HuH-7 (cell line): ENCODE data around the gene ANO4.
A peak's percentile ranks its signal among the peaks of the same experiment; 100 is the strongest.

ENCODE experiments used
- DNase-seq: peaks from one replicate; pipeline ENCODE4 v3.0.0; 2011; ENCODE audit warnings: low spot score

ANO4 gene

DNA sequence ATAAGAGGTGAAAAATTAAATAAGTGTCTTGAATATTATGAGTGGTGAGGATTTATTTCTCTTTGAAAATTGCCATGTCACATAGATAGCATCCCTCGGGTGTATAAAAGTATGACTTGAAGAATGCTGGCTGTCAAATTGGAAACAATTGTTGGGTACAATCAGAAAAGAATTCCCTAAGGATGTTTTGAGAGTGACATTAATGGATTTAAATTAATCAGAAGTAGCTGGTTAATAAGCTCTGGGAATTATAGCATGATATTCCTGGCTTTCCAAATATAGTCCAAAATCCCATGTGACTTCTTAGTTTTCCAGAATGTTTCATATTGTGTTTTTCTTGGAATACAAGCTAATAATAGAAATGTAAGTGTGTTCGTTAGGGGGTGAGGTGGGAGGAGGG is 196.5 kb downstream of the ANO4 start:
- DNase-seq: no peak

- DNase-seq: no peak
Observed at GRCh38 chr12:100992194-100992593, 197.6 kb downstream of the ANO4 start.

DNA sequence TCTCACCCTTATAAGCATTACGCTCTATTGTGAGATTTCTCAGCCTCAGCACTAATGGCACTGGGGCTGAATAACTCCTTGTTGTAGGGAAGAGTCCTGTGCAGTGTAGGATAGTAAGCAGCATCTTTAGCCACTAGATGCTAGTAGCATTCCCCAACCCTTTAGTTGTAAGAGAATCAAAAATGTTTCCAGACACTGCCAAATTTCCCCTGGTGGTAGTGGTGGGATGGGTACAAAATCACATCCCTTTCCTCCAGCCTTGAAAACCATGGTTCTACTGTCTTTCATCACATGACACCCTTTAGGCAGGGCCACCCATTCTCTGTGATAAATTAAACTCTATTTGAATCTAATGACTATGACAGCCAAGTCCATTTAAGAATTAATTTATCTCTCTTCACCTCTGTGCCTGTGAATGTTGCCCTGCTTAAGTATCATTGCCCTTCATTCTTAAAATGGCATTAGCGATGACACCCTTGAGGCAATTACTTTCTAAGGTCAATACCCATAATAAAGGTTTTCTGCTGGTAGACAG is 199.4 kb downstream of the ANO4 start:
- no peak for DNase-seq

GRCh38 chr12:100995201-100995600 is 200.6 kb downstream of the ANO4 start:
- no peak for DNase-seq

DNA sequence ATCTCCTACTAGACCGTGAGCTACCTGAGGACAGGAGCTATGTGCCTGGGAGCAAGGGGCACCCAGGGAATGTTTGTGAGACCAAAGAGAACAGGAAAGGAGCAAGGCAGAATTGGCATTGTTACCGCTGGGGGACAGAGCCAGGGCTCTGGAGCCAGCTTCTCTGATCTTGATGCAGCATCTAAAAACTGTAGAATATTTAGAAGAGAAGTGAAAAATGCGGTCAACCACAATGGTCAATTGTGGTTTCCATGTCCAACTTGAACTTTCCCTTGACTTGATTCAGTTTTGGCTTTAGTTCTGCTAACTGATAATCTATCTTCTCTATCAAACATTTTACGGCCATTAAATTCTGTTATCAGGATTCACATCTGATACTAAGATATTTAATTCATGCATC is 201.2 kb downstream of the ANO4 start:
- no peak for DNase-seq

DNA sequence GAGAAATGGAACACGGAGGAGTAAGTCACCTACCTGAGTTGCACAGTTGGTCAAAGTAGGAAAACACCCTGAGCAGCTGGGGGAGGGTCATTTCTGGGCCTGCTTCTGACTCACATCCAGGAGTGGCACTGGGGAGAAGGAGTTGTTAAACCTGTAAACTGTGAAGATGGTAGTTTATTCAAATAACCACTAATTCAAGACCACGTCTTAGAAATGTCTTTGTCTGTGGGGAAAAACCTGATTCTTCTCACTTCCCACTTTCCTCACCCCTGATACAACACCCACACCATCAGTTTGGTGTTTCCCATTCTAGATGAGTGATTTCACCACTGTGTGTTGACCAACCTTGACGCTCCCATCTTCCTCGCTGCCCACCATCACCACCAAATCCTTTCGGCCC is 207.1 kb downstream of the ANO4 start:
- DNase-seq: no peak

DNA sequence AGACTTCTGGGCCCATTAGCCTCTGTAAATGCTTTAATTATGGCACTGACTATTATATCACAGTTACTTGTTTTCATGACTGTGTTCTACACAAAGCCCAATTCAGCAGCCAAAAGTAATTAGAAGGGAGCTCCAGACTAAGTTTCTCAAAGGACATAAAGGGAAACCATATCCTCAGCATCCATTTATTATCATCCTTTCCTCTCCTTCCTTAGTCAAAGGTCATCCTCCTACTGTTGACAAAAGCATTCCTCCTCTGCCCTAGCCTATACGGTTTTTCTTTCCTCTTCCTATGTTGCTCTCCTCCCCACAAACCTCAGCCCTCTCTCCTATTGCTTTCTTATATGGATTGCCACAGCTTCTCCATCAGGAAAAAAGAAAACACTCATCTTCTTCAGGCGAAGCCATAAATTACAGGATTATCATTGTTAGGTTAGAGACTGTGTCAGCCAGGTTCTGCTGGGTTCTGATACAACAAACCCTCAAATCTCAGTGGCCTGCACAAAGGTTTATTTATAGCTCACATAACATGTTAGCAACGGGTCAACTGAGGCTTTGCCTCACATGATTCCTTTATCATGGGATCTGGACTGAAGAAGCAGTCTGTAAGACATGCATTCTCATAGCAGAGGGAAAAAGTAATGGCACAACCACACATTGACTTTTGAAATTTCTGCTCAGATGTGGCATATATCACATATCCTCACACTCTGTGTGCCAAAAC is 208.3 kb downstream of the ANO4 start:
- DNase-seq: no peak

GRCh38 chr12:101004898-101005297 is 210.3 kb downstream of the ANO4 start:
- no peak for DNase-seq

DNA sequence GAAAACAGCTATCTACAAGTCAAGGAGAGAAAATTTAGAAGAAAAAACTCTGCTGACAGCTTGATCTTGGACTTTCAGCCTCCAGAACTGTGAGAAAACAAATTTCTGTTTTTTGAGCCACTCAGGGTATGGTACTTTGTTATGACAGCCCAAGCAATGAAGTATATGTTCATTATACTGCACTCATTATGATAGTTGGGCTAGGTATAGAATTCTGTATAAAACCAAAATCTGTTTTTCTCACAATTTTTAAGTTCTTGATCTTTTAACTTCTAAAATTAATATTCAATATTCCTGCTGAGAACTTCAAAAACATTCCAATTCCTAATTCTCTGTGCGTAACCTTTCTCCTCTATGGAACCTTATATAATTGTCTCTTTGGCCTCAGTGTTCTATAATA is 214.7 kb downstream of the ANO4 start:
- DNase-seq: no peak

GRCh38 chr12:101010896-101011295 is 216.3 kb downstream of the ANO4 start:
- DNase-seq: no peak

DNA sequence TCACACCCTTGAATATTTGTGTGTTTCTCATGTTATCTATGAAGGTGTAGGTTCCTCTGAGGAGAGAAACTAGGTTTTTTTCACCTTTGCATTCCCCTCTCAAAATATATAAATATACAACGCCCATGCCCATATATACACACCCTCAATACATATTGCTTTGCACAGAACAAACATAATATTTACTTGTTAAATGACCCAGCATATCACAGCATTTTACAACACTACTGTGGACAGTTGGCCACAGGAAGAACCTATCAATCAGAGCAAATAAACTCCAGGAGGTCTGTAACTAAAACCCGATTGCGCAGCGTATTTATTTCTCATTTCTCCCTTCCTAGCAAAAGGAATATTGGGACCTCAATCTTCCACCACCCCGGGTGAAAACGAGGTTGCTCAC is 219.4 kb downstream of the ANO4 start:
- peak; percentile 20 for DNase-seq

- no peak for DNase-seq
Observed at GRCh38 chr12:101015044-101015443, 220.5 kb downstream of the ANO4 start.

DNA sequence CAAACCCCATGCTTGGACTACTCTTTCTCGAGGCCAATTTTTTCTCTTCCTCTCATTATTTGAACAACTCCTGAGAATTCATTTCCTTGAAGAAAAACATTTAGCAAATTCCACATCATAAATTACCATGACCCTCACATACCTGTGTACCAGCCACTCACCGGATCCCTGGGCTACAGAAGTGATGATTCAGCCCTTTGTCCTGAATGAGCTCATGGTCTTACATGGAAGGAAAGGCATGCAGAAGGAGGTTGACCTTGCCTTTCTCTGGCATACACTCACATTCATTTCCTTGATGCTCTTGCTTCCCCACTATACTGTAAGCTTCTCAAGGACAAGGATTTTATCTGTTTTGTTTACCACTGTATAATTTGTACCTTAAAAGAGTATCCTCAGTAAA is 224.0 kb downstream of the ANO4 start:
- no peak for DNase-seq

GRCh38 chr12:101019201-101019600 is 224.6 kb downstream of the ANO4 start:
- DNase-seq: no peak

GRCh38 chr12:101019667-101020066 is 225.1 kb downstream of the ANO4 start:
- no peak for DNase-seq

DNA sequence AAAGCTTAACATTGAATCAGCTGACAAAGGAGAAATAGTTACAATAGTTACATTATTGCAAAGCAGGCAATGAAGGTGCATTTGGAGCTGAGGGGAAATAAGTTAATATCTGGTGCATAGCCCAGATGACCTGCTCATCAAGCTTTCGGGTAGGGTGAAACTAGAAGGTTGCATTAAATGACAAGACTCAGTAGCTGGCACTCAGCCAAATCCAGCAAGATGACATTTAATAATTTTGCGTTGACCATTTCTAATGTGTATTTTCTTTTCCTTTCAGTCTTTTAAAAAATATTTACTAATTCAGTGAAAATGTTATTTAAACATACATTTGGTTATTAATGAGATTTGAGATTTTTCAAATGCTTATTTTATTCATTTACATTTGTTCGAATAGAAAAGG is 226.9 kb downstream of the ANO4 start:
- DNase-seq: no peak

DNA sequence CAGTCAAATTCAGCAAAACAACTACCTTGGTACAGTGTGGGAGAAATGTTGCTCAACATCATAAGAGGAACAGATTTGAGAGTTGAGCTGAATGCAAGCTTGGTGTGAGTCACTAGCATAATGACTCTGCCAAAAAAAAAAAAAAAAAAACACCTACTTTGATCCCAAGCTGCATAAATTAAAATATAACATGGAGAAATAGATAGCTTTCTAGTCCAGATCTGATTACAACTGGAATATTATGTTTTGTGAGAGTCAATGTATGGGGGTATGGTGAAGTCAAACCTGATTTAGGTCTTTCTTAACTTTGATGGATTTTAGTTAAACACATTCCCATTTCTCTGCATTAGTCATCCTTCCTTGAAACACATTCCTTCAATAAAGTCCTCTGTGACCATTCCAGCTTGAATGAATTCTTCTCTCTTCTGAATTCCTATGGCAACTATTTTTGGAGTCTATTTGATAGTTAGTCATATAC is 227.4 kb downstream of the ANO4 start:
- no peak for DNase-seq

DNA sequence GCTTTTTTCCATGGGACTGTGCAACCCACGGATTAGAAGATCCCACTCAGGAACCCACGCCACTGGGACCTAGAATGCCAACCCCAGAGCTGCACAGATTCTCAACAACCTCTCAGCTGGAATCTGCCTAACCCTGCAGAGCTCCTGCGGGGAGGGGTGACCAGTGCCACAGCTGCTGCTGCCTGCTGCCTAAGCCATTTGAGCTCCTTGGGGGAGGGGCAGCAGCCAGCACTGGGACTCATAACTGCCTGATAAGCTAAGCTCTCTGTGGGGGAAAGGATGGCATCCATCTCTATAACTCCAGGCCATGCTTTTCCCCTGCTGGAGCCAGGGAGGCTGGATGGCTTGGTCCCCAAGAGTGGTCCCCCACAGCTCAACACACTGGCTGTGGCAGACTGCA is 232.6 kb downstream of the ANO4 start:
- no peak for DNase-seq

GRCh38 chr12:101027816-101028215 is 233.2 kb downstream of the ANO4 start:
- DNase-seq: no peak

GRCh38 chr12:101038289-101038871 is 243.8 kb downstream of the ANO4 start:
- DNase-seq: no peak

- DNase-seq: no peak
Observed at GRCh38 chr12:101039848-101040531, 245.4 kb downstream of the ANO4 start.

DNA sequence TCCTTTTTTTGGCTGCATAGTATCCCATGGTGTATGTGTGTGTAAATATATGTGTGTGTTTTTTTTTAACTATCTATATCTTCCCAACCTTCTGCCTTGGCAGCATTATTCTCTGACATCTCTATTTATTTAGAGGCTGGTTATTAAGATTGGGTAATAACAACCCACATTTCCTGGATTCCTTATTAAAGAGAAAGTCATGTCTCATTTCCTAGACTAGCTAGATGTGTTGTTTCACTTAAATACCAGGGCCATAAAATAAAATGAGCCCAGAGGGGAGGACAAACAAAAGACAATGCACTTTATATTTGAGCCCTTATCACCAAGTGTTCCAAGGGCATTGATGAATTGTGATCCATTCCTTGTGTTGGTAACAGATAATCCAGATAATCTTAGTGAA is 246.4 kb downstream of the ANO4 start:
- no peak for DNase-seq

DNA sequence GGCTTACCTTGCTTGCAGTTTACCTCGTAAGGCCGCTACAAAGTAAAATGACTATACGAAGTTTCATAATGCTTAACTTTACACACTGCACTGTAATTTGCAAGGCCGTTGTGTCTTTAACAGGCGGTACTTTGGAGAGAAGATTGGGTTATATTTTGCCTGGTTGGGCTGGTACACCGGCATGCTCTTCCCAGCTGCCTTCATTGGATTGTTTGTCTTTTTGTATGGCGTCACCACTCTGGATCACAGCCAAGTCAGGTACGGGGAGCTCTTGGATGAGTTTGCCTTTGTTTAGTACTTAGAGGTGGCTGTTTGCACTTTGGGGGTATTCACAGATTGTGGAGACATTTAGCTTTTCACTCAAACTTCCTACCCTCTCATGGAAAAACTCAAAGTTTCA is 247.6 kb downstream of the ANO4 start:
- DNase-seq: no peak
